ENCODE data around the gene TMEM9. TPM values are rescaled to one million over a fixed set of nuclear protein-coding genes. Genes with fewer than 3 reads are reported as not detected.
A peak's percentile ranks its signal among the peaks of the same experiment; 100 is the strongest.

TMEM9 gene
- total RNA-seq, 1 experiment from 2014 or later: 50.2 TPM

- POLR2A ChIA-PET: no interaction called here
- ATAC-seq (peak; percentile 53; the same call in 1 of the 2 replicates), DNase-seq (ENCODE audit: low read depth, low spot score) (no peak)
- peak; percentile 87 for TF ChIP-seq CTCF (IDR thresholded peaks at IDR 0.05)
- no peak for TF ChIP-seq REST (IDR thresholded peaks at IDR 0.05; ENCODE audit: insufficient read depth in 1 of 2, low read depth in 2 of 2, low read length in 1 of 2)
- no peak for TF ChIP-seq POLR2AphosphoS5 (IDR thresholded peaks at IDR 0.05; ENCODE audit: low read depth, low read length)
- in situ Hi-C loops (cut with HindIII; ENCODE audit: low pct_unique_long_range_greater_than_20kb, low sequenced_read_pairs) (no loop called here), intact Hi-C loops (cut with micrococcal nuclease; ENCODE audit: unreplicated experiment) (no loop called here)
- no peaks in the 10 kb centered on the region for H3K36me3 ChIP-seq (ENCODE audit: control insufficient read depth, insufficient read depth, low read length)
- BruUV-seq (replicated peaks): no TSS peak
- no peaks in the 10 kb centered on the region; the same call in 1 of the 2 replicates for H3K4me1 ChIP-seq (ENCODE audit: control insufficient read depth, insufficient read depth, low read length)
- H3K27ac ChIP-seq (ENCODE audit: low read length): no peak overlapping the region
- no peak overlapping the region for H3K4me3 ChIP-seq (ENCODE audit: low read depth in 2 of 2, low read length in 2 of 2)
- no peaks in the 10 kb centered on the region for H3K9me3 ChIP-seq (ENCODE audit: control insufficient read depth, insufficient read depth, low read depth, low read length)
- H3K27me3 ChIP-seq (ENCODE audit: control insufficient read depth, insufficient read depth, low read length): peaks cover 11% of the 10 kb centered on the region
- CTCF ChIA-PET: interaction anchor here (0.6 to 1.5 kb wide), 8 partner anchors 9 to 505 kb away, joined by 3 to 9 read pairs (median 5); no protein-coding TSS in a partner anchor
These were observed 34.8 kb downstream of the TMEM9 start for GRCh38 chr1:201119206-201120197.

- DNase-seq (ENCODE audit: low read depth, low spot score): no peak
- Histone ChIP-seq H3K9me3 (ENCODE audit: control insufficient read depth, insufficient read depth, low read depth, low read length) (no peaks in the 10 kb centered on the region), H3K27me3 (ENCODE audit: control insufficient read depth, insufficient read depth, low read length) (no peaks in the 10 kb centered on the region; the same call in 1 of the 2 replicates), H3K27ac (ENCODE audit: low read length) (no peak overlapping the region), H3K4me1 (ENCODE audit: control insufficient read depth, insufficient read depth, low read length) (peaks cover 3% of the 10 kb centered on the region; the same call in 1 of the 2 replicates), H3K36me3 (ENCODE audit: control insufficient read depth, insufficient read depth, low read length) (no peaks in the 10 kb centered on the region), H3K4me3 (ENCODE audit: low read depth in 2 of 2, low read length in 2 of 2) (no peak overlapping the region)
- TF ChIP-seq REST (IDR thresholded peaks at IDR 0.05; ENCODE audit: insufficient read depth in 1 of 2, low read depth in 2 of 2, low read length in 1 of 2): no peak
- no peak for TF ChIP-seq TCF7L2 (IDR thresholded peaks at IDR 0.05; ENCODE audit: low read depth, low read length)
- no peak for TF ChIP-seq CTCF (IDR thresholded peaks at IDR 0.05)
- no peak for TF ChIP-seq SIN3A (IDR thresholded peaks at IDR 0.05; ENCODE audit: borderline replicate concordance, insufficient read depth, low read depth, low read length)
- no peak for TF ChIP-seq POLR2AphosphoS5 (IDR thresholded peaks at IDR 0.05; ENCODE audit: low read depth, low read length)
- ATAC-seq: no peak
- POLR2A ChIA-PET: no interaction called here
- BruUV-seq (replicated peaks): no TSS peak
- CTCF ChIA-PET: no interaction called here
- in situ Hi-C loops (cut with HindIII; ENCODE audit: low pct_unique_long_range_greater_than_20kb, low sequenced_read_pairs) (no loop called here), intact Hi-C loops (cut with micrococcal nuclease; ENCODE audit: unreplicated experiment) (no loop called here)
These were observed 38.2 kb downstream of the TMEM9 start for GRCh38 chr1:201116091-201116490.
